GM10266 (cell line): Measurements from ENCODE around the gene RELL2.
A peak's percentile ranks its signal among the peaks of the same experiment; 100 is the strongest.

ENCODE experiments used
- DNase-seq: peaks from one replicate; pipeline ENCODE4 v3.0.0; 2012; ENCODE audit errors: extremely low spot score
- CTCF ChIP-seq: IDR thresholded peaks from 2 replicates; pipeline ENCODE4 v1.5.1; 2012; ENCODE audit warnings: mild to moderate bottlenecking, low read depth; ENCODE audit not compliant: control insufficient read depth, insufficient read depth; ENCODE audit errors: missing control alignments

RELL2 gene, protein sequence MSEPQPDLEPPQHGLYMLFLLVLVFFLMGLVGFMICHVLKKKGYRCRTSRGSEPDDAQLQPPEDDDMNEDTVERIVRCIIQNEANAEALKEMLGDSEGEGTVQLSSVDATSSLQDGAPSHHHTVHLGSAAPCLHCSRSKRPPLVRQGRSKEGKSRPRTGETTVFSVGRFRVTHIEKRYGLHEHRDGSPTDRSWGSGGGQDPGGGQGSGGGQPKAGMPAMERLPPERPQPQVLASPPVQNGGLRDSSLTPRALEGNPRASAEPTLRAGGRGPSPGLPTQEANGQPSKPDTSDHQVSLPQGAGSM

DNA sequence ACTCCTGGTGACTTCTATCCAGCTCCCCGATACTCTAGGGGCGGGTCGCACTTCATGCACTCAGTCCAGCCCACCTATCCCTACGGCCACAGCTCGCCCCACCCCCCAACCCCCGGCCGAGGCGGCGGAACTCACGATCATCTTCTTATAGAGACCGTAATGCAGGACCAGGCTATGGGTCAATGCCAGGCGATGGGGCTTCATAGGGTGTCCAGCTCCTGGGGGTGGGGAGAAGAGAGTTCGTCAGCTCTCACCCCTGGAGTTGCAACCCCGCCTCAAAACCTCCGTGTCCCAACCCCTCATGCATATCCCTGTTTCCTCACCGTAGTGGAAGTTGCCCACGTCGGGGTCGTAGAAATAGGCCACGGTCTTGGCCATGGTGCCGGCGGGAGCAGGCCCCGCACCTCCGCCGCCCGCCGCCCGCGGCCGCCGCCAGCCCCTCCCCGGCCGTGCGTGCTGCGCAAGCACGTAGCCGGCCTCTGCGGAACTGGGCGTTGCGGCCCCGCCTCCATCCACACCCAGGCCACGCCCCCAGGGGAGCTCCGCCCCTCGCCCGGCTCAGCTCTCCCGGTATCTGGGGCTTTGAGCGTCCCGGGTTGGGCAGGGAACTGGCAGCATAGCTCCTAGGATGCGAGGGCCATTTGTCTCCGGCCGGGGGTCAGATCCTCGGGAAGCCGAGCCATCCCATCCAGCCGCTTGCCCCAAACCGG is at the start of gene RELL2, which contains the start of gene HDAC3:
RELL2 (plus strand) TSS at position 585 of the 710 bp plus-strand sequence. CDS start 1,229 bp downstream, outside the sequence.
HDAC3 (minus strand) TSS at position 437 of the 710 bp plus-strand sequence; CDS start at position 378, 59 bp downstream.
- peak; percentile 97 for DNase-seq
- TF ChIP-seq CTCF = no peak

DNA sequence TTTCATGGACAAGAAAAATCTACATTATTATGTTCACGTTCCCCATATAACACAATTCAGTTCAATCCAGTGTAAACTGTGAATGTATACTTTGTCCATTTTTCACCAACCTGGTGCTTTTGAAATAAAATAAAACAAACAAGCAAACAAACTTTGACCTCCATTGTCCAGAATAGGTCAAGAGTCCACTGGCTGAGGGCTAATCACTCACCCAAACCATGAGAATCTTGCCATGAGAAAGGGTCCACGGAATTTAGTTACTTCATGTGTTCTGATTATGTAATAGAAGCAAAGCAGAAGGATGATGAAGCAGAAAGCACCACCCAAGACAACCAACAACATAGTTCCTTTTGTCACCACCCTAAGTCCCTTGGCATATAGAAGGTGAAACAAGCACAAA is 46.7 kb upstream of the RELL2 start:
- no peak for DNase-seq
- no peak for TF ChIP-seq CTCF

DNA sequence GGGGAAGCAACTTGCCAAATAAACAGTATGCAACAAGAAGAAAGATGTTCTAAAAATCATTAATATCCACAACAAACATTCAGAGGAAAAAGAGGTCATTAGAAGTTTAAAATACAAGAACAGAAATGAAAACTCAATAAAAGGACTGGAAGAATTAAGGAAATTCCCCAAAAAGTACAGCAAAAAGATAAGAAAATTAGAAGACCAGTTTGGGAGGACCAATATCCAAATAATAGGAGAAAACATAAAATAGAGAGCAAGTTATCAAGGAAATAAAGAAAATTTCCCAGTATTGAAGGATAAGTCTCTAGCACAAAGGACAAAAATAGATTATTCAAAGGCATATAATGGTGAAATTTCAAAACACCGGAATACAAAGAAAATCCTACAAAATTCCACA is 39.9 kb upstream of the RELL2 start:
- no peak for DNase-seq

GRCh38 chr5:141597394-141597793 is 39.4 kb upstream of the RELL2 start:
- no peak for DNase-seq
- TF ChIP-seq CTCF = no peak

More for the DNA sequence above, 39.9 kb upstream of the RELL2 start:
- no peak for TF ChIP-seq CTCF

GRCh38 chr5:141597814-141598213 is 39.0 kb upstream of the RELL2 start:
- no peak for DNase-seq
- TF ChIP-seq CTCF = no peak

DNA sequence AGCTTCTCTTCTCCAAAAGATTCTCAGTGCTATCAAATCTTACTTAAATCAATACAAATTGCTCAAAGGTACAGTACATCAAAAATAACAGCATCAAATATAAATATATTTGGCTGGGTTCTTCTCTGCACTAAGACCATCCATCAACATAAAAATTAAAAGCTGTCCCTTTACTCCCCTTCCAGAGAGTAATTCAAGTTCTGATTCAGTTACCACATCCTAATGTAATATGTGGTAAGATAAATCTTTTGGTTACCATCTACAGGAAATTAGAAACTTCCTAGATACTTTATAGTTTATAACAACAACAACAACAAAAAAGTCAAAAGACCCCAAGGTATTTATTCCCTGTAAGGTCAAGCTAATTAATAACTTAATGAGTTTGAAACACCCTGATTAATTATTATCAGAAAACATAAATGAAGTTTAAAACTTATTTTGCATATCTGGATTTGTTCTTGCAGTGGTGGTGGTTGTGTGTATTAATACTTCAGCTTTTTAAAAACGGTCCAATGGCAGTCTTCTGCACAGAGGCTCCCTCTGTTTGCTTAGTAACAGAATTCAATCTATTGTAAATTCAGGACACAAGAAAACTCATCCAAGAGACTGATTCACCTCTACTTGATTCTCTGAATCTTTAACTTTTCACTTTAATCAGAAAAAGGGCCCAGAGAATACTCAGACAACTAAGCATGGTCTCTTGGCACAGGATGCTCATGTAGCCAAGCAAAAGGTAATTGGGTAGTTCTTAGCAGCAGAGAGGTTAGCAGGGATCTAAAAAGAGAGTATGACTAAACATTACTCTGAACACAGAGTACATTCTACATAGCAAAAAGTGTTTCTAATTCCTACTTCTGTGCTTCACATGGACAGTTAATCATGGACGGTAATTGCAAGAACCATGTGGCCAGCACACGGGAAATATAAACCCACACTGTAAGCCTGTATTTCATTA is 38.1 kb upstream of the RELL2 start:
- DNase-seq = no peak
- TF ChIP-seq CTCF = no peak
